Nephron (organoid): ENCODE data around the gene NDUFAB1.
"Not testable (repeated sequence)": the region's sequence is repeated elsewhere in the genome, so short reads cannot be mapped to it uniquely, and the experiment has no call there.

Experiments
- H3K27ac Mint-ChIP-seq, 3 experiments: 2 replicates each; pipeline ENCODE4 v1.8.0; 2020; ENCODE audit warnings: mixed read lengths in 3 of 3, mild to moderate bottlenecking in 2 of 3, moderate library complexity in 1 of 3
- H3K27me3 Mint-ChIP-seq: 2 replicates; pipeline ENCODE4 v1.8.0; 2021; ENCODE audit warnings: low read depth, mild to moderate bottlenecking, moderate library complexity, mixed read lengths
- H3K36me3 Mint-ChIP-seq: 2 replicates; pipeline ENCODE4 v1.8.0; 2020; ENCODE audit warnings: low read depth, mixed read lengths
- H3K4me1 Mint-ChIP-seq: 2 replicates; pipeline ENCODE4 v1.8.0; 2020; ENCODE audit warnings: mixed read lengths
- H3K4me3 Mint-ChIP-seq, 3 experiments: 2 replicates each; pipeline ENCODE4 v1.8.0; 2020; ENCODE audit warnings: mild to moderate bottlenecking in 3 of 3, mixed read lengths in 3 of 3, moderate library complexity in 2 of 3
- H3K9me3 Mint-ChIP-seq: 2 replicates; pipeline ENCODE4 v1.8.0; 2020; ENCODE audit warnings: mixed read lengths
- TF ChIP-seq, protein P1 (sequence below), 3 experiments: fragments of 200-600 bp; sonication (generic); IDR thresholded peaks; one replicate each; pipeline ENCODE4 v1.5.0; 2021; ENCODE audit warnings: antibody characterized with exemption in 3 of 3; ENCODE audit not compliant: unreplicated experiment in 3 of 3

NDUFAB1 gene

DNA sequence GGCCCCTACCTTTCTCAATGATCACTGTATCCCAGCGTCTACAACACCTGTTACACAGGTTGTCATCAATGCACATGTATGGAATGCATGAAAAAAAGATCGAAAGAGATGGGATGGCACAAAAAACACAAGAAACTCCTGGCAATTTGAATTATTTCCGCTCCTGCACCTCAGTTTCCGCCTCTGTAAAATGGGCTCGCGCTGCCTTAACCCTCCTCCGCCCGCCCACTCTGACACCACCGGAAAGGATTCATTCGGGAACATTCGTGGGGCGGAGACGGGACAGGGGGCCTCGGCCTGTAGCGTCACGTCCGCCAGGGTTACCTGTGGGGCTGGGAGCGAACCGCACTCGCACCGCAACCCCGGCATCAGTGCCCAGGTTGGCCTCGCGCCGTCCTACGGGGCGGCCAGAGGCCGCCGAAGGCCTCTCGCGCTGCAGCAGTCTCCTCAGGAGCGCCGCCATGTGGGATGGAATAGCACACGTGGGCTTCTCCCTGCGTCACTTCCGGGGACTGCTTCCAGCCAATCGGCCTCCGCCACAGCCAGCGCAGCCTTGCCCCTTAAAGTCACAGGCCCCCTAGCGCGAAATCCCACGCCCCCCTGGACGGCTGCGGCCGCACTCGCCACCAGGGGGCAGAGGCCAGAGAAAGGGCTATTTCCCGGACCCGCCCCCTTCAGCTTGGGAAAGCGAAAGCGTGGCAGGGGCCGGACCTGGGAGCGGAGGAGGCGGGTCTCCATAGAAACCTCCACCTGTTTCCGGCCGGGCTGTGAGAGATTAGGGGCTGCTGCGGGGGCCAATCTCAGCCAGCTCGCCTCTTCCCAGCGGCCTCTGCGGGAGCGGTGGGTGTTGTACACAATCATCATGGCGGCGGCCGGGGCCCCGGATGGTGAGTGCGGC is 39.0 kb downstream of the NDUFAB1 start, which contains the start of the genes EARS2 and UBFD1:
Gene EARS2 (minus strand): TSS at position 470 of the 898 bp plus-strand sequence. CDS start 7 bp downstream, at position 463.
Gene UBFD1 (plus strand): TSS at position 847 of the 898 bp plus-strand sequence. CDS start 16 bp downstream, at position 863.
- Mint-ChIP-seq H3K9me3 (no peaks in the 10 kb centered on the region), H3K4me3 (peak within 1 kb of the TSS; percentile 93 to 97 (median 94)), H3K4me1 (peaks cover 21% of the 10 kb centered on the region), H3K27ac (peak within 1 kb of the TSS; percentile 91 to 96 (median 93)), H3K27me3 (no peaks in the 10 kb centered on the region), H3K36me3 (peaks cover 27% of the 10 kb centered on the region)
- TF ChIP-seq, protein P1, sequence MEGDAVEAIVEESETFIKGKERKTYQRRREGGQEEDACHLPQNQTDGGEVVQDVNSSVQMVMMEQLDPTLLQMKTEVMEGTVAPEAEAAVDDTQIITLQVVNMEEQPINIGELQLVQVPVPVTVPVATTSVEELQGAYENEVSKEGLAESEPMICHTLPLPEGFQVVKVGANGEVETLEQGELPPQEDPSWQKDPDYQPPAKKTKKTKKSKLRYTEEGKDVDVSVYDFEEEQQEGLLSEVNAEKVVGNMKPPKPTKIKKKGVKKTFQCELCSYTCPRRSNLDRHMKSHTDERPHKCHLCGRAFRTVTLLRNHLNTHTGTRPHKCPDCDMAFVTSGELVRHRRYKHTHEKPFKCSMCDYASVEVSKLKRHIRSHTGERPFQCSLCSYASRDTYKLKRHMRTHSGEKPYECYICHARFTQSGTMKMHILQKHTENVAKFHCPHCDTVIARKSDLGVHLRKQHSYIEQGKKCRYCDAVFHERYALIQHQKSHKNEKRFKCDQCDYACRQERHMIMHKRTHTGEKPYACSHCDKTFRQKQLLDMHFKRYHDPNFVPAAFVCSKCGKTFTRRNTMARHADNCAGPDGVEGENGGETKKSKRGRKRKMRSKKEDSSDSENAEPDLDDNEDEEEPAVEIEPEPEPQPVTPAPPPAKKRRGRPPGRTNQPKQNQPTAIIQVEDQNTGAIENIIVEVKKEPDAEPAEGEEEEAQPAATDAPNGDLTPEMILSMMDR (IDR thresholded peaks at IDR 0.05; ENCODE audit: unreplicated experiment in 3 of 3) = peak; percentile 84 to 97 (median 91)

DNA sequence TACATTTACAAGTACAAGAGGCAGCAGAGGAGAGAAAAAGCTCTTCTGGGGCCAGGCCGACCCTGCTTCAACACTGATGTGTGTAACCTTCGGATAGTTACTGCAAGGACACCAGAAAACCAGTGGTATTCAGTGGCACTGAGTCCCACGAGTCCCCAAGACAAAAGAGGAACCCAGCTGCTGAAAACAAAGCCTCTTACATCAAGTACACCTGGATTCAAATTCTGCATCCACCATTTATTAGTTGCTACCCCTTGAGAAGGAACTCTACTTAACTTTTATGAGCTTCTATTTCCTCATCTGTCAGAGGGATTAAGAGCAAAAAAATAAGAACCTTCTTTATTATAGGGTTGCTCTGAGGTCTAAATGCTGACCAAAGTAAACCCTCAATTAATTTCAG is 41.6 kb downstream of the NDUFAB1 start:
- H3K36me3 Mint-ChIP-seq = peaks cover 21% of the 10 kb centered on the region
- H3K27me3 Mint-ChIP-seq = no peaks in the 10 kb centered on the region
- H3K4me3 Mint-ChIP-seq = no peak overlapping the region
- TF ChIP-seq, protein P1 (IDR thresholded peaks at IDR 0.05; ENCODE audit: unreplicated experiment in 3 of 3) = no peak
- peaks cover 12% of the 10 kb centered on the region for H3K4me1 Mint-ChIP-seq
- H3K9me3 Mint-ChIP-seq = no peaks in the 10 kb centered on the region
- H3K27ac Mint-ChIP-seq = no peak overlapping the region

DNA sequence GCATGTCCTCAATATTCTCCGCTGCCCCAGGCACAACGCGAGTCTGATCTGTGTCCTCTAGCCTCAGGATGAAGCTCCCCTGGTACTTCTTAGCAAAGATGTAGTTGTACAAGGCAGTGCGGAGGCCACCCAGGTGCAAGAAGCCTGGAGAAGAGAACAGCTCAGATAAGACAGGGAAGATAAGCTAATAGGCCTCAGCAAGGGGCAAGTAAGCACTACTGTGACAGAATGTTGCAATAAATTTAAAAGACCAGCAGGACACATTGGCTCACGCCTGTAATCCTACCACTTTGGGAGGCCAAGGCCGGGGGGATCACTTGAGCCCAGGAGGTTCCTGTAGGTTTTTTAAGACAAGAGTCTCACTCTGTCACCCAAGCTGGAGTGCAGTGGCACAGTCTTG is 44.0 kb downstream of the NDUFAB1 start:
- peaks cover 5% of the 10 kb centered on the region for H3K4me1 Mint-ChIP-seq
- H3K27me3 Mint-ChIP-seq = no peaks in the 10 kb centered on the region
- no peak overlapping the region for H3K27ac Mint-ChIP-seq
- H3K9me3 Mint-ChIP-seq = no peaks in the 10 kb centered on the region
- H3K4me3 Mint-ChIP-seq = no peak overlapping the region
- H3K36me3 Mint-ChIP-seq = peaks cover 23% of the 10 kb centered on the region
- TF ChIP-seq, protein P1 (IDR thresholded peaks at IDR 0.05; ENCODE audit: unreplicated experiment in 3 of 3) = no peak

DNA sequence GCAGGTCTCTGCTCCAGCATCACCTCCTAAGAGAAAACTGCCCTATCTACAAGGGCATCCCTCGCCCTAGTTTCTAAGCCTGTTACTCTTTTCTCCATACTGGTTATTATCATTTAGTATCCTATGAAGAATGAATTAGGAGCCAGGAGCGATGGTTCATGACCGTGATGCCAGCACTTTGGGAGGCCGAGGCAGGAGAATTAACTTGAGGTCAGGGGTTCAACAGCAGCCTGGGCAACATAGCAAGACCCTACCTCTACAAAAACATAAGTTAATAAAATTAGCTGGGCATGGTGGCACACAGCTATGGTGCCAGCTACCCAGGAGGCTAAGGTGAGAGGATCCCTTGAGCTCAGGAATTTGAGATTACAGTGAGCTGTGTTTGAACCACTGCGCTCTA is 46.2 kb downstream of the NDUFAB1 start:
- Mint-ChIP-seq H3K36me3 (peaks cover 27% of the 10 kb centered on the region), H3K9me3 (no peaks in the 10 kb centered on the region), H3K27me3 (no peaks in the 10 kb centered on the region), H3K27ac (no peak overlapping the region), H3K4me1 (no peaks in the 10 kb centered on the region), H3K4me3 (no peak overlapping the region)
- TF ChIP-seq, protein P1 (IDR thresholded peaks at IDR 0.05; ENCODE audit: unreplicated experiment in 3 of 3) = no peak

DNA sequence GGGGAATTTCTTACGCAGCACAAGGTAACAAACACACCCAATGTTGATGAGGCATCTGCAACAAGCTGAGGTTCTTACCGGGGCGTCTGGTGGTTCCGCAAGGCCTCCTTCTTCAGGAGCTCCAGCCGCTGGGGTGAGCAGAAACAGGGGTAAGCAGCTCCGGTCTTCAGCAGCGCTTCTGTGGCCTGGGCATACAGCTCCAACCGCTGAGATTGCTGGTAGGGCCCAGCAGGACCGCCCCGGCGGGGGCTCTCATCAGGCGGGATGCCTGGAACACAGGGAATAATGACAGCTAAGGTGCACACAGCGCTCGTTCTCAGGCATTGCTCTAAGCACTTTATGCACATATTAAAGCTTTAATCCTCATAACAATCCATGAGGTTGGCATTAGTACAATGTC is 51.7 kb downstream of the NDUFAB1 start:
- Mint-ChIP-seq H3K9me3 (no peaks in the 10 kb centered on the region), H3K27ac (no peak overlapping the region), H3K4me3 (no peak overlapping the region), H3K36me3 (peaks cover 28% of the 10 kb centered on the region), H3K4me1 (no peaks in the 10 kb centered on the region), H3K27me3 (no peaks in the 10 kb centered on the region)
- TF ChIP-seq, protein P1 (IDR thresholded peaks at IDR 0.05; ENCODE audit: unreplicated experiment in 3 of 3) = no peak

DNA sequence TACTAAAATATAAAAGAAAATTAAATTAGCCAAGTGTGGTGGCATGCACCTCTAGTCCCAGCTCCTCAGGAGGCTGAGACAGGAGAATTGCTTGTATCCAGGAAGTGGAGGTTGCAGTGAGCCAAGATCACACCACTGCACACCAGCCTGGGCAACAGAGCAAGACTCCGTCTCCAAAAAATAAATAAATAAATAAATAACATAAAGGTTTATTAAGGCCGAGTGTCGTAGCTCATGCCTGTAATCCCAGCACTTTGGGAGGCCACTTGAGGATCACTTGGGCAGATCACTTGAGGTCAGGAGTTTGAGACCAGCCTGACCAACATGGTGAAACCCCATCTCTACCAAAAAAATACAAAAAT is 55.3 kb downstream of the NDUFAB1 start:
- H3K36me3 Mint-ChIP-seq = peaks cover 21% of the 10 kb centered on the region
- H3K4me1 Mint-ChIP-seq, H3K27ac Mint-ChIP-seq, H3K27me3 Mint-ChIP-seq, H3K4me3 Mint-ChIP-seq, H3K9me3 Mint-ChIP-seq: not testable (repeated sequence)
